ENCODE data around the gene STX1A. TPM values are rescaled to one million over a fixed set of nuclear protein-coding genes. Genes with fewer than 3 reads are reported as not detected.

Gene STX1A
- 21.1 and 30.9 TPM in 2 replicates for polyA plus RNA-seq (2014; cell fraction: cytosol; rRNA removed)
- 120 and 134 TPM in 2 replicates for polyA plus RNA-seq (2014; cell fraction: nucleus; rRNA removed)

DNA sequence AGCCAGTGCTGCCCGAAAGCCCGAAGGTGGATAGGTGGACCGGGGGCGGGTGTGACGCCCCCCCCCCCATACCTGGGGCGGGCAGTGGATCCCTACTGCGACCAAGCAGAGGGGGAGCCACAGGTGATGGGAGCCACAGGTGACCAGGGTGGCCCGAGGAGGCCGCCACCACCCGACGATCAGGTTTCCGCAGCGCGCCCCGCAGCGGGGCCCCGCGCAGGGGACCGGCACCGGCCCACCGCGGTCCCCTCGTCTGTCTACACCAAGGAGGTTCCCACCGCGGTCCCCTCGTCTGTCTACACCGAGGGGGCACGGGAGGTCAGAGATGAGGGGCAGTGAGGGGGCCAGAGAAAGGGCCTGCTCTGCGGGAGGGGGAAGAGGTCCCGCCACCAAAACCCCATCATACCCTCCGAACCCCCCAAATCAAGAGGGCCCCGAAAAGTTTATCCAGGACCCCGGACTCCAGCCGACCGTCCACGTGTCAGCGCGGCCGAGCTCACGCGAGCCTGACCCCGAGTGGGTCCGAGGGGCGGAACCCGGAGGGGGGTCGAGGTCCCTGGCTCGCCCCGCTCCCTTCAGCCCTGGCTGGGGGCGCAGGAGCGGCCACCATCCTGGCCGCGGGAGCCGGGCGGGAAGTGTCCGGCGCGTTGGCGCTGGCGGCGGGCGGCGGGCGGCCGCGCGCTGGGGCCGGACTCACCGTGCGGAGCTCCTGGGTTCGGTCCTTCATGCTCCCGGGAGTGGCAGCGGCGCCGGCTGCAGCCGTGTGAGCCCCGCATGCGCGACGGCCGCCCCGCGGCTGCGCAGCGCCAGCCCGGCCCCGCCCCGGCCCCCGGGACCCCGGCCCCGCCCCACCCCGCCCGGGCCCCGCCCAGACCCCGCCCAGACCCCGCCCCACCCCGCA, at the start of gene STX1A:
Gene STX1A, minus strand, starts transcription at position 765 of the 901 bp plus-strand sequence. Its CDS starts 38 bp downstream, at position 727.
- DNase-seq (ENCODE audit: low spot score): peak; percentile 49

- DNase-seq (ENCODE audit: low spot score): no peak
These were observed 49.4 kb upstream of the STX1A start for GRCh38 chr7:73768641-73769480.

DNA sequence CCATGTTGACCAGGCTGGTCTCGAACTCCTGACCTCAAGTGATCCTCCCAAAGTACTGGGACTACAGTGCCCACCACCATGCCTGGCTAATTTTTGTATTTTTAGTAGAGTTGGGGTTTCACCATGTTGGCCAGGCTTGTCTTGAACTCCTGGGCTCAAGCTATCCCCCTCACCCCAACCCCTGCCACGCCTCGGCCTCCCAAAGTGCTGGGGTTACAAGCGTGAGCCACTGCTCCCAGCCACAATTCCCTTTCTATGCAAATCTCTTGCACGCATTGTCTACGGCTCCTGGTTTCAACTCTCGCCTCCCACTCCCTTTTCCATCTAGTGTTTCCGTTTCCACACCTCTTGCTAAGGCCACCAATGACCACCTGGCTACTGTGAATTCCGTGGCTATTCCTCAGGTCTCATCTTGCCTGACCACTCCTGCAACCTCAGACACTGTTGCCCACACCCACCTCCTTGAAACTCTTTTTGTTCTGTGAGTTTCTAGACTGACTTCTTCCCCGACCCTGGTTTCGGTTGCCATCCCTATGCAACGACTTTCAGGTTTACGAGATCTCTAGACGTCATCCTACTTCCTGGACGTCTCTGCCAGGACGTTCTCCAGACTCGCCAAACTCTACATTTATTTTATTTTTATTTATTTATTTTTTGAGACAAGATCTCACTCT, 47.2 kb upstream of the STX1A start:
- no peak for DNase-seq (ENCODE audit: low spot score)

GRCh38 chr7:73762659-73762999, 43.2 kb upstream of the STX1A start:
- DNase-seq (ENCODE audit: low spot score): no peak

GRCh38 chr7:73761854-73762658, 42.6 kb upstream of the STX1A start:
- no peak for DNase-seq (ENCODE audit: low spot score)

- no peak for DNase-seq (ENCODE audit: low spot score)
These were observed 39.2 kb upstream of the STX1A start for GRCh38 chr7:73758581-73759138.

- DNase-seq (ENCODE audit: low spot score): no peak
These were observed 30.7 kb upstream of the STX1A start for GRCh38 chr7:73749931-73750776.

DNA sequence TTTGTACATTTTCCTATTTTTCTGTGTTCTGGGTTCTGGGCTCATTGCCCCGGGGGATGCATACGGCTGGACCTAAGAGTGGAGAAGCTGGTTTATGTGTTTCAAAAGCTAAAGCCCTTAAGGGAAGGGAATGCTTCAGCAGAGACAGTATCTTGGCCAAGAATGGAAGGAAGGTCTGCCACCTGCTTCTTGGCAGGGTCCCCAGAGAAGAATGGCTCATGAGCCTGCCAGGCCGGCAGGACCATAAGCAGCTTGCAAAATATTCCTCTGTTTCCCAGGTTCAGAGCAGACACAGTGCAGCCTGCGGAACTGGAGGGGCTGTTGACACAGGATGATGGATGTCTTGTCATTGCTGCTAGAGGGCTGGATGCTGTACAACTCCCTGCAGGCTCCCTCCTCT, 26.9 kb upstream of the STX1A start:
- no peak for DNase-seq (ENCODE audit: low spot score)

- no peak for DNase-seq (ENCODE audit: low spot score)
These were observed 23.5 kb upstream of the STX1A start for GRCh38 chr7:73742753-73743641.

- DNase-seq (ENCODE audit: low spot score): no peak
These were observed 22.9 kb upstream of the STX1A start for GRCh38 chr7:73742338-73742752.

- no peak for DNase-seq (ENCODE audit: low spot score)
These were observed 22.1 kb upstream of the STX1A start for GRCh38 chr7:73741600-73741999.

DNA sequence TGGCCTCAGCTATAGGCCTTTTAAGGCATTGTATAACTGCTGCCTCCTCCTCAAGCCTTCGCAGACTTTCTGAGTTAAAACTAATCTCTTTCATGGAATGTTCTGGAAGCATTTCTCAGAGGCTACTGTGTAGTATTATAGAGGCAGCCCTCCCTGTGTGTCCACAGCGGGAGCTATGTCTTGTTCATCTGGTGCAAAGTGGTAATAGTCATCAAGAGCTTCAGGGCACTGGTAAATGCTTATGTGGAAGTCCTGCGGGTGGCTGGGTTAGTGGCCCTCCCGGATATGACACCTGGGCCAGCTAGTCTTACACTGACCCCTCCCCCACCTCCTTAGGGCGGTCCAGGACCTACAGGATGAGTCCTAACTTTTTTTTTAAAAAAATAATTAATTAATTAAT, 21.3 kb upstream of the STX1A start:
- DNase-seq (ENCODE audit: low spot score): no peak

- DNase-seq (ENCODE audit: low spot score): no peak
These were observed 20.7 kb upstream of the STX1A start for GRCh38 chr7:73740212-73740611.

DNA sequence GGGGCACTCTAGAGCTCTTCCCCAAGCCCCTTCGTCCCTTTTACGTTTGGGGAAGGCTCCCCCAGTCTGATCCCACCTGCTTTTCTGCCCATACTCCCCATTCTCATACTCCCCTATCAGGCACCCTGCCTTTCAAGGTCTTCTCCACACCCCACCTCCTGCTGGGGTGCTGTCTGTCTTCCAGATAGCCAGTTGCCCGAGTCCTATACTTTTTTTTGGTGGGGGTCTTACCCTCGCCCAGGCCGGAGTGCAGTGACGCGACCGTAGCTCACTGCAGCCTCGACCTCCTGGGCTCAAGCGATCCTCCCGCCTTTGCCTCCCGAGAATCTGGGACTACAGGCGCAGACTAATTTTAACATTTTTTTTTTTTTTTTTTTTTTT, 19.9 kb upstream of the STX1A start:
- DNase-seq (ENCODE audit: low spot score): no peak

DNA sequence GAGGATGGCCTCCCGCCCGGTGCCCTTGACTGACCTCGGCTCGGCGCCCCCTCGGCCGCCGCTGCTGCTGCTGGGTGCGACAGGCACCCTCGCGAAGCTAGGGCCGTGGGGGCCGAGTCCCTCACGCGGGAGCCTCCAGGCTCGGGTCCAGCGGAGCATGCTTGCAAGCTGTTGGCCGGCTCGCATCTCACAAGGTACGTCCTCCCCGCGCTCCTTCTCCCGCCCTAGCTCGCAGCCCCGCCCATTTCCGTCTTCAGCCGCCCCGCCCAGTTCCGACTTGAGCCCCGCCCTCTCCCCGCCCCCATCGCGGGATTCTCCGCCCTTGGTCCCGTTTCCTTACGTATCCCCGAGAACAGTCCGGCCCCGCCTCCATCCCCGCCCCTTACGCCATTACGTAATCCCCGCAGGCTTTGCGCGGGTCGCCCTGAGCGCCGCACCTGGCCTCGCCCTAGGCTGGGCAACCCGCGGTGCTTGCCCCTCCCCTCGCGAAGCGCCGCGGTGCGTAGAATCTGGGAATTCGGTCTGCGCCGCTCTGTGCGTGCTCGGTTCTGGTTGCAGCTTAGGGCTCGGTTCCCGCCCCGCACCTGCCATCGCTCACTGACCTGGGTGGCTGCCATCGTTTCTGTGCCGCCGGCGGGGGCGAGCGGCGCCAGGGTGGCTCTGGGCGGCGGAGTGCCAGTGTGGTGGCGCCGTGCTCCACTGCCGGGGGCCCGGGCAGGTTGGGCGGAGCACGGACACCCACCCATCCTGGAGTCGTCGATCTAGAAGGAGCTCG, 19.3 kb upstream of the STX1A start, which contains the start of gene ABHD11:
Gene ABHD11, minus strand, starts transcription at position 191 of the 775 bp plus-strand sequence. Its CDS starts 32 bp downstream, at position 159.
- peak; percentile 89 for DNase-seq (ENCODE audit: low spot score)

DNA sequence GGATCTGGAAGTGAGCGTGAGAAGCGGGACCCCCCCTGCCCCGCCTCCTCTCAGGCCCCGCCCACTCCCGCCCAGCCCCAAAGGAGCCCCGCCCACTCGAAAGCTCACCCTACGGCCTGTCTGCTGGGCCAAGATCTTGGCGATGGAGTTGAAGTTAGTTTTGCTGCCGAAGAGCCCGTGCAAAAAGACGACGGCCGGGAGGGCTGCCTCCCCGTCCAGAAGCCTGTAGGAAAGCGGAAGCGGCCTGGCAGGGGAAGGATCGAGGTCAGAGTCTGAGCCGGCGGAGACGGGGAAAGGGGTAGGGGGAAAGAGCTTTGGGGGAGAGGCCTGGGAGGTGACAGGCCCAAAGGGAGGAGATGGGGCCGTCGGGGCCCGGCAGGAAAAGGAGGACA, 18.7 kb upstream of the STX1A start:
- peak; percentile 48 for DNase-seq (ENCODE audit: low spot score)

DNA sequence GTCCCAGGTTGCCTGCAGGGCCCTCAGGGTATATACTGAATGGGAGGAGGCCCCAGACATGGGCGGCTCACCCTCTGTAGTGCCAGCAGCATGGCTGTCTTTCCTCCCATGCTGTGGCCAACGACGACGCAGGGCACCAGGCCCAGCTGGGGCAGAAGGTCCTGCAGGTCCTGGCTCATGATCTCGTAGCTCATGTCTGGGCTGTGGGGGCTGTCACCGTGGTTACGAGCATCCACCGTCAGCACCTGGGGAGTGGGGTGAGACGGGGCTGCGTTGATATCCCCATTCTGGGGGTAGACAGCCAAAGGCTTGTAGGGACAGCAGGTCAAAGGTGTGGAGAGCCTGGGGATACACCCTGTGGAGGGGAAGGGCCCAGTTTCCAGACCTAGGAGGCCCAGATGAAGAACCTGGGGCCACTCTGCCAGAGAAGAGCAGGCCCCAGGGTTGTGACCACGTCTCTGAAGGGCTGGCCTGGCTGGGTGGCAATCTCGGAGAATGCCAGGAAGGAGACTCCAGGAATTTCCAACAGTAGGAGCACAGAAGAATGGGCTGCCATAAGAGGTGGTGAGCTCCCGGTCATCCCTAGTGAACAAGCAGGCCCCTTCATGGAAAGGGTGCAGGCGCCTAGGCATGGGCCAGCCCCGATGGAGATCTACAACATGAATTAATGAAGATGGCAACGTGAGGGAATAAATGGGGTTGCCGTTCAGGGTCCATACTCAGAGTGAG, 18.2 kb upstream of the STX1A start:
- DNase-seq (ENCODE audit: low spot score): no peak

Measured in SK-N-DZ (cell line).